Neural cell (in vitro differentiated cells): ENCODE data around the gene BATF3. TPM values are rescaled to one million over a fixed set of nuclear protein-coding genes. Genes with fewer than 3 reads are reported as not detected.

Experiments
- H2AFZ ChIP-seq: fragments of 200-600, 300-800 bp; sonication (generic), shearing (Covaris generic); 2 replicates; pipeline ENCODE4 v1.6.0; 2014; ENCODE audit warnings: low read depth, mild to moderate bottlenecking, antibody characterized with exemption, low read length, moderate library complexity
- H3F3A ChIP-seq: fragments of 200-600 bp; shearing (Covaris generic); 2 replicates; pipeline ENCODE4 v1.6.1; 2016; ENCODE audit warnings: mild to moderate bottlenecking, moderate library complexity, mixed read lengths, antibody characterized with exemption, low read length; ENCODE audit not compliant: insufficient read depth, poor library complexity, severe bottlenecking
- H3K27ac ChIP-seq: fragments of 200-600, 300-800 bp; sonication (generic), shearing (Covaris generic); 2 replicates; pipeline ENCODE4 v1.5.1; 2014; ENCODE audit warnings: mild to moderate bottlenecking, low read length, moderate library complexity
- H3K27me3 ChIP-seq: fragments of 300-800, 200-600 bp; sonication (generic), shearing (Covaris generic); 2 replicates; pipeline ENCODE4 v1.6.0; 2014; ENCODE audit warnings: mild to moderate bottlenecking, low read depth, low read length, moderate library complexity; ENCODE audit not compliant: insufficient read depth
- H3K36me3 ChIP-seq: fragments of 300-800, 200-600 bp; sonication (generic), shearing (Covaris generic); 2 replicates; pipeline ENCODE4 v1.5.1; 2014; ENCODE audit warnings: mild to moderate bottlenecking, antibody characterized with exemption, low read length, moderate library complexity; ENCODE audit not compliant: insufficient read depth
- H3K4me2 ChIP-seq: fragments of 300-800, 200-600 bp; sonication (generic), shearing (Covaris generic); 2 replicates; pipeline ENCODE4 v1.6.0; 2014; ENCODE audit warnings: mild to moderate bottlenecking, low read length
- H3K4me3 ChIP-seq: fragments of 300-800, 200-600 bp; sonication (generic), shearing (Covaris generic); 2 replicates; pipeline ENCODE4 v1.5.1; 2014; ENCODE audit warnings: mild to moderate bottlenecking, low read length, moderate library complexity
- H3K79me2 ChIP-seq: fragments of 200-600 bp; shearing (Covaris generic); replicated peaks from 2 replicates; pipeline ENCODE4 v1.6.0; 2014; ENCODE audit warnings: mild to moderate bottlenecking, low read length, moderate library complexity; ENCODE audit not compliant: insufficient read depth
- H3K9ac ChIP-seq: fragments of 300-800, 200-600 bp; sonication (generic), shearing (Covaris generic); 2 replicates; pipeline ENCODE4 v1.6.1; 2016; ENCODE audit warnings: mild to moderate bottlenecking, low read length, mixed read lengths
- H3K9me2 ChIP-seq: fragments of 200-600 bp; shearing (Covaris generic); 2 replicates; pipeline ENCODE4 v1.6.1; 2016; ENCODE audit warnings: mild to moderate bottlenecking, low read length, mixed read lengths; ENCODE audit not compliant: insufficient read depth
- H3K9me3 ChIP-seq: fragments of 200-600, 300-800 bp; sonication (generic), shearing (Covaris generic); 2 replicates; pipeline ENCODE4 v1.6.1; 2016; ENCODE audit warnings: mild to moderate bottlenecking, mixed run types, low read length, moderate library complexity, mixed read lengths
- H4K20me1 ChIP-seq: fragments of 200-600 bp; shearing (Covaris generic); 2 replicates; pipeline ENCODE4 v1.6.1; 2016; ENCODE audit warnings: mild to moderate bottlenecking, mixed run types; ENCODE audit not compliant: insufficient read depth
- CTCF ChIP-seq: fragments of 450-650 bp; IDR thresholded peaks from 2 replicates; pipeline ENCODE4 v1.5.1; 2014; ENCODE audit warnings: antibody characterized with exemption, mild to moderate bottlenecking, moderate library complexity; ENCODE audit not compliant: poor library complexity, severe bottlenecking
- EP300 ChIP-seq: fragments of 450-650 bp; conservative IDR thresholded peaks from 2 replicates; pipeline ENCODE4 v1.6.1; 2014; ENCODE audit warnings: antibody characterized with exemption, mild to moderate bottlenecking, moderate library complexity; ENCODE audit not compliant: poor library complexity, severe bottlenecking
- EZH2 ChIP-seq: fragments of 200-600, 300-800 bp; shearing (Covaris generic), sonication (generic); IDR thresholded peaks from 2 replicates; pipeline ENCODE4 v1.6.1; 2014; ENCODE audit warnings: antibody characterized with exemption, low read length, borderline replicate concordance, mild to moderate bottlenecking; ENCODE audit not compliant: insufficient read depth, poor library complexity, severe bottlenecking
- MXI1 ChIP-seq: fragments of 450-650 bp; conservative IDR thresholded peaks from 2 replicates; pipeline ENCODE4 v1.6.1; 2014; ENCODE audit warnings: antibody characterized with exemption, mild to moderate bottlenecking; ENCODE audit not compliant: poor library complexity, severe bottlenecking
- POLR2AphosphoS5 ChIP-seq: IDR thresholded peaks from 2 replicates; pipeline ENCODE4 v1.6.1; 2012
- RAD21 ChIP-seq: fragments of 450-650 bp; conservative IDR thresholded peaks from 2 replicates; pipeline ENCODE4 v1.6.1; 2014; ENCODE audit warnings: antibody characterized with exemption, mild to moderate bottlenecking, moderate library complexity
- REST ChIP-seq: IDR thresholded peaks from 2 replicates; pipeline ENCODE4 v1.6.1; 2012; ENCODE audit warnings: borderline replicate concordance
- SMC3 ChIP-seq: fragments of 450-650 bp; conservative IDR thresholded peaks from 2 replicates; pipeline ENCODE4 v1.6.1; 2014; ENCODE audit warnings: antibody characterized with exemption, mild to moderate bottlenecking, moderate library complexity; ENCODE audit not compliant: poor library complexity
- TAF1 ChIP-seq: IDR thresholded peaks from 2 replicates; pipeline ENCODE4 v1.6.1; 2012; ENCODE audit warnings: low read depth
- polyA plus RNA-seq: library from polyadenylated mRNA; depleted of rRNA; stranded (reverse); fragments of >200 nt; gene quantifications from 2 replicates; pipeline ENCODE4 v1.2.3, GENCODE V29; 2014

BATF3 gene
- polyA plus RNA-seq, 1 donor from 2014 or later: 0.82 TPM

- no peak overlapping the region for H3K27ac ChIP-seq
- H3K79me2 ChIP-seq: no peaks in the 10 kb centered on the region
- H4K20me1 ChIP-seq: no peaks in the 10 kb centered on the region
- no peak overlapping the region for H3K9ac ChIP-seq
- no peaks in the 10 kb centered on the region for H3F3A ChIP-seq
- TF ChIP-seq CTCF: no peak
- TF ChIP-seq TAF1: no peak
- no peak for TF ChIP-seq SMC3
- no peak for TF ChIP-seq RAD21
- TF ChIP-seq REST: no peak
- no peak for TF ChIP-seq POLR2AphosphoS5
- no peak for TF ChIP-seq EP300
- no peak for TF ChIP-seq EZH2
- no peak for TF ChIP-seq MXI1
- no peaks in the 10 kb centered on the region for H3K27me3 ChIP-seq
- no peaks in the 10 kb centered on the region for H3K36me3 ChIP-seq
- H3K4me2 ChIP-seq: no peak overlapping the region
- no peaks in the 10 kb centered on the region for H3K9me2 ChIP-seq
- H3K9me3 ChIP-seq: no peaks in the 10 kb centered on the region
- no peak overlapping the region for H3K4me3 ChIP-seq
- H2AFZ ChIP-seq: no peak overlapping the region
These were observed 54.6 kb downstream of the BATF3 start for GRCh38 chr1:212644866-212645545.

GRCh38 chr1:212643877-212644276 lies 55.8 kb downstream of the BATF3 start:
- TF ChIP-seq RAD21: no peak
- TF ChIP-seq EZH2: no peak
- no peak for TF ChIP-seq EP300
- no peak for TF ChIP-seq SMC3
- no peak for TF ChIP-seq MXI1
- TF ChIP-seq TAF1: no peak
- TF ChIP-seq CTCF: no peak
- no peak for TF ChIP-seq POLR2AphosphoS5
- TF ChIP-seq REST: no peak
- Histone ChIP-seq H3K9me3 (no peaks in the 10 kb centered on the region), H3K4me3 (no peak overlapping the region), H3K9me2 (no peaks in the 10 kb centered on the region), H3K79me2 (no peaks in the 10 kb centered on the region), H3K4me2 (no peak overlapping the region), H2AFZ (no peak overlapping the region), H3K36me3 (no peaks in the 10 kb centered on the region), H4K20me1 (no peaks in the 10 kb centered on the region), H3F3A (no peaks in the 10 kb centered on the region), H3K9ac (no peak overlapping the region), H3K27me3 (no peaks in the 10 kb centered on the region), H3K27ac (no peak overlapping the region)
